ENCODE results near the gene KCNMB1. TPM values are rescaled to one million over a fixed set of nuclear protein-coding genes. Genes with fewer than 3 reads are reported as not detected.
A peak's percentile ranks its signal among the peaks of the same experiment; 100 is the strongest.

The KCNMB1 gene
- total RNA-seq, 1 donor from 2014 or later, result not detected

DNA sequence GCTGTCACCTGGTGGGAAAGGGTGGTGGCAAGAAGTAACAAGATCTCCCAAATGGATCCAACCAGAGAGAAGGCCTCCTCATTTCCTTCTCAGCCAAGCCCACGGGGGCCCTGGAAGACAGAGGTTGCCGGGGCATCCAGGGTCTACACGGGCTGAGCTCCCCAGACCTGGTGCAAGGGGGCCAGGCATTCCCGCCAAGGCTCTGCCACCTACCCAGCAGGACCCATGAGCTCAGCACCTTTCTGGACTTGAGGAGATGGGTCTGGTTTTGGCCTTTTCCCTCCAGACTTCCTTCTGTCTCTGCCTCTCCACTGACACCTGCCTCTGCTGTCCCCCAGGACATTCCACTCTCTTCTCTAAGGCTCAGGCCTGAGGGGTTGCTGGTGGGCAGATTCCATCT lies 42.4 kb upstream of the KCNMB1 start:
- Histone ChIP-seq H3K79me2 (ENCODE audit: low read depth) (no peaks in the 10 kb centered on the region), H3K4me3 (no peak overlapping the region), H3K4me2 (no peak overlapping the region), H3K27me3 (no peaks in the 10 kb centered on the region), H3K36me3 (no peaks in the 10 kb centered on the region), H3F3A (ENCODE audit: low read depth) (no peaks in the 10 kb centered on the region), H2AFZ (replicated peaks) (no peak overlapping the region), H4K20me1 (ENCODE audit: low read depth) (no peaks in the 10 kb centered on the region), H3K9me3 (ENCODE audit: low read depth) (no peaks in the 10 kb centered on the region), H3K27ac (no peak overlapping the region), H3K4me1 (peaks cover 7% of the 10 kb centered on the region), H3K9ac (no peak overlapping the region)
- Mint-ChIP-seq H3K9me3 (no peaks in the 10 kb centered on the region), H3K27me3 (ENCODE audit: insufficient read depth, low read depth) (peaks cover 15% of the 10 kb centered on the region), H3K4me1 (peaks cover 18% of the 10 kb centered on the region), H3K4me3 (no peak overlapping the region), H3K27ac (no peak overlapping the region), H3K36me3 (no peaks in the 10 kb centered on the region)
- TF ChIP-seq EZH2 (IDR thresholded peaks at IDR 0.05) (no peak), EZH2phosphoT487 (IDR thresholded peaks at IDR 0.05) (no peak)
- TF ChIP-seq, protein P1, sequence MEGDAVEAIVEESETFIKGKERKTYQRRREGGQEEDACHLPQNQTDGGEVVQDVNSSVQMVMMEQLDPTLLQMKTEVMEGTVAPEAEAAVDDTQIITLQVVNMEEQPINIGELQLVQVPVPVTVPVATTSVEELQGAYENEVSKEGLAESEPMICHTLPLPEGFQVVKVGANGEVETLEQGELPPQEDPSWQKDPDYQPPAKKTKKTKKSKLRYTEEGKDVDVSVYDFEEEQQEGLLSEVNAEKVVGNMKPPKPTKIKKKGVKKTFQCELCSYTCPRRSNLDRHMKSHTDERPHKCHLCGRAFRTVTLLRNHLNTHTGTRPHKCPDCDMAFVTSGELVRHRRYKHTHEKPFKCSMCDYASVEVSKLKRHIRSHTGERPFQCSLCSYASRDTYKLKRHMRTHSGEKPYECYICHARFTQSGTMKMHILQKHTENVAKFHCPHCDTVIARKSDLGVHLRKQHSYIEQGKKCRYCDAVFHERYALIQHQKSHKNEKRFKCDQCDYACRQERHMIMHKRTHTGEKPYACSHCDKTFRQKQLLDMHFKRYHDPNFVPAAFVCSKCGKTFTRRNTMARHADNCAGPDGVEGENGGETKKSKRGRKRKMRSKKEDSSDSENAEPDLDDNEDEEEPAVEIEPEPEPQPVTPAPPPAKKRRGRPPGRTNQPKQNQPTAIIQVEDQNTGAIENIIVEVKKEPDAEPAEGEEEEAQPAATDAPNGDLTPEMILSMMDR (IDR thresholded peaks at IDR 0.05), result no peak
- DNase-seq (ENCODE audit: low spot score), result no peak

DNA sequence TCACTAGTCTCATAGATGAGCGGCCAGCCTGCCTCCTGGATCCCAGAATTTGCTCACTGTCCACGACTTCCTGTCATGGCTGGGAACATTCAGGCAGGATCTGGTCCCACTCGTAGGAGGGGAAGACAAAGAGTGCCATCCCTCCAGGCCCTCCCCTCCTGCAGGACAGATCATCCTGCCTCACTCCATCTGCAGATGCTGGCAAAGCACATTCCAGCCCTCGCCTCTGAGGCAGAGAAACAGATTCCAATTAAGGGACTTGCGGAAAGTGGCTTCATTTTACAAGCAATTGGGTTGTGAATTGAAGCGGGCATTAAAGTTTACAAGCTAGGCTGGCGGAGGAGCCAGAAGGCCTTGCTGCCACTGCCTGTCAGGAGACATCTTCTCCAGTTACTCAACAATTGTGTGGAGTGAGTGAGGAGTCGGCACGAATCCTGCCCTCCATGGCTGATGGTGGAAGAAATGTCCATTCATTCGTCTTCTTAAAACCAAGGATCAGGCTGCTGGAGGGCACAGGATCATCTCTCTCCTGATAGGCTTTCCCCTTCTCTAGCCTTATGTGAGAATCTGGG lies 41.8 kb upstream of the KCNMB1 start:
- no peak for TF ChIP-seq EZH2phosphoT487 (IDR thresholded peaks at IDR 0.05)
- TF ChIP-seq, protein P1 (IDR thresholded peaks at IDR 0.05), result no peak
- TF ChIP-seq EZH2 (IDR thresholded peaks at IDR 0.05), result no peak
- no peaks in the 10 kb centered on the region for H3K79me2 ChIP-seq (ENCODE audit: low read depth)

DNA sequence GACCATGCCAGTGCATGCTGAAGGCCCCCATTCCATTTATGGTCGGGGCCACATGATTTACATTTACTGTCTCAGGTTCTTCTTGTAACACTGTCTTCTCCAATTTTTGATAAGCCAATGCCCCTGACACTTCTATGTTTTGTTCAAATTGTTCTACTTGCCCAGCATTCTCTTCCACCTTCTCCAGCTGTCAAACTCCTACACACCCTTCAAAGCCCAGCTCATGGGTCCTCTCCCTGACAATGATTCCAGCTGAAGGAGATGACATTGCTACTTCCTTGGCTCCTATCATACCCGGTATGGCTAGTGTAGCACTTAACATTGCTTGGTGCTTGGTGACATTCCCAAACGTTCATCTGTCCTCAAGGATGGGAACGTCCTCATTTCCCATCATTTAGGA lies 41.1 kb upstream of the KCNMB1 start:
- TF ChIP-seq, protein P1 (IDR thresholded peaks at IDR 0.05), result no peak
- TF ChIP-seq EZH2 (IDR thresholded peaks at IDR 0.05) (no peak), EZH2phosphoT487 (IDR thresholded peaks at IDR 0.05) (no peak)

More for the DNA sequence above, 41.8 kb upstream of the KCNMB1 start:
- Histone ChIP-seq H3K4me2 (no peak overlapping the region), H3K4me1 (peaks cover 7% of the 10 kb centered on the region), H3F3A (ENCODE audit: low read depth) (no peaks in the 10 kb centered on the region), H3K27ac (no peak overlapping the region), H2AFZ (replicated peaks) (peak overlapping the region; percentile 26), H3K4me3 (no peak overlapping the region), H3K9ac (no peak overlapping the region), H3K27me3 (no peaks in the 10 kb centered on the region), H3K36me3 (no peaks in the 10 kb centered on the region), H3K9me3 (ENCODE audit: low read depth) (no peaks in the 10 kb centered on the region), H4K20me1 (ENCODE audit: low read depth) (no peaks in the 10 kb centered on the region)
- peaks cover 19% of the 10 kb centered on the region for H3K27me3 Mint-ChIP-seq (ENCODE audit: insufficient read depth, low read depth)
- H3K4me3 Mint-ChIP-seq, result no peak overlapping the region
- H3K9me3 Mint-ChIP-seq, result no peaks in the 10 kb centered on the region
- H3K36me3 Mint-ChIP-seq, result no peaks in the 10 kb centered on the region
- H3K27ac Mint-ChIP-seq, result no peak overlapping the region
- no peak for DNase-seq (ENCODE audit: low spot score)
- H3K4me1 Mint-ChIP-seq, result peaks cover 21% of the 10 kb centered on the region

More for the DNA sequence above, 41.1 kb upstream of the KCNMB1 start:
- no peaks in the 10 kb centered on the region for H3K79me2 ChIP-seq (ENCODE audit: low read depth)
- Mint-ChIP-seq H3K27me3 (ENCODE audit: insufficient read depth, low read depth) (peaks cover 19% of the 10 kb centered on the region), H3K36me3 (no peaks in the 10 kb centered on the region), H3K27ac (no peak overlapping the region), H3K4me3 (no peak overlapping the region), H3K4me1 (peaks cover 17% of the 10 kb centered on the region), H3K9me3 (no peaks in the 10 kb centered on the region)
- H3K4me3 ChIP-seq, result no peak overlapping the region
- no peaks in the 10 kb centered on the region for H4K20me1 ChIP-seq (ENCODE audit: low read depth)
- H3K4me1 ChIP-seq, result peaks cover 7% of the 10 kb centered on the region
- no peak overlapping the region for H2AFZ ChIP-seq (replicated peaks)
- no peaks in the 10 kb centered on the region for H3F3A ChIP-seq (ENCODE audit: low read depth)
- no peaks in the 10 kb centered on the region for H3K9me3 ChIP-seq (ENCODE audit: low read depth)
- H3K4me2 ChIP-seq, result no peak overlapping the region
- H3K36me3 ChIP-seq, result no peaks in the 10 kb centered on the region
- no peak for DNase-seq (ENCODE audit: low spot score)
- no peak overlapping the region for H3K9ac ChIP-seq
- no peak overlapping the region for H3K27ac ChIP-seq
- no peaks in the 10 kb centered on the region for H3K27me3 ChIP-seq

Measured in neural progenitor cell (in vitro differentiated cells).